GM21423 (cell line): ENCODE data around the gene MYO5A.
"Not testable (repeated sequence)": the region's sequence is repeated elsewhere in the genome, so short reads cannot be mapped to it uniquely, and the experiment has no call there.

Experiments
- ATAC-seq: cut with Tn5 transposase; IDR thresholded peaks from one replicate; pipeline ENCODE4 v1.9.1; 2021; ENCODE audit warnings: mild to moderate bottlenecking, moderate library complexity; ENCODE audit not compliant: unreplicated experiment

The MYO5A gene

DNA sequence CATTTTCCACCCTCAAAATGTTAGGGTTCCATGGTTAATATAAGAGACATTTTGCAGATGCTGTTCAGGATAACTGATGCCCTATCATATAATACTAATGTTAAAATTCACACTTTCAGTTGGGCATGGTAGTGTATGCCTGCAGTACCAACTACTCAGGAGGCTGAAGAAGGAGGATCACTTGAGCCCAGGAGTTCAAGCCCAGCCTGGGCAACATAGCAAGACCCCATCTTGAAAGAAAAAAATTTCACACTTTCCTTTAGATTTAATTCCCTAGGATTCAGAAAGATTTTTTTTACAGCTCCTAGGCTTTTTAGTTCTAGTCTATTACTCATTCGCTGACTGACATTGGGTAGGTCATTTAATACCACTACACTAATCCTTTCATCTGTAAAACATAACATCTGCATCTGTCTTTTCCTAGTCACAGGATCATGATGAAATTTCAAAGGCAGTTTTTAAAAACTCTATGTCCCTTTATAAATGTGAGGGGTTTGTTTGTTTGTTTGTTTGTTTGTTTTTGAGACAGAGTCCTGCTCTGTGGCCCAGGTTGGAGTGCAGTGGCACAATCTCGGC is 103.7 kb downstream of the MYO5A start:
- no peak for ATAC-seq

DNA sequence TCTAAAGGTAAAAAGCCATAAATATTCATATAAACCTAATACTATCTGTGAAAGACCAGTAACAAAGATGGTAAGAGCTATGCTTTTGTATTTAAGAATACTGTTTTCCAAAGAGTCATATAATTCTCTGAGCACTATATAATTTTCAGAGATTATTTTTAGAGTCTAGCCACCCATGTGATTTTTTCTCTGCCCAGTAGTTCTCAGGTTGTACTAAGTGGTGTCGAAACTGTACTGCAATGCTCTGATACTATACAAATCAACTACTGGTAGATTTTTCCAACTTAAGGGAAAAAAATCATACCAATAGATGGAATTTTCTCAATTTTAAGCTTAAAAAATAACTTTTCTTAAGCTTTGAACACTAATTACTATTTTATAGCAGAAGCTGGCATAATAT is 104.8 kb downstream of the MYO5A start:
- no peak for ATAC-seq

DNA sequence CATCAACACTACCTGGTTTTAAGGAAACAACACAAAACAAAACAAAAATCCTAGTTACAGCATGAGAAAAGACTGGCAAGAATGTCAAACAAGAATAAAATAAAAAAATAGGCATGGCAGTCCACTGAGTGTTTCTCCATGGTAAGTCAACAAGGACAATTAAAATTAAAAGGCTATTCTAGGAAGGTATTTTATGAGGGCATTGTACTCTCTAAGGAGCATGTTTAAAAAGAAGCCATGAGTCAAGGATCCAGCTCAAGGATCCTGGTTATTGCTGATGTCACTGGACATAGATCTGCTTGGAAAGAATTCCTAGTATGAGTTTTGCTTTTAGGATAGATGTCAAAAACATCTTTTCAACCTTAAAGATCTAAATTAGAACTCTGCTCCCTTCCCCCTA is 106.7 kb downstream of the MYO5A start:
- no peak for ATAC-seq

DNA sequence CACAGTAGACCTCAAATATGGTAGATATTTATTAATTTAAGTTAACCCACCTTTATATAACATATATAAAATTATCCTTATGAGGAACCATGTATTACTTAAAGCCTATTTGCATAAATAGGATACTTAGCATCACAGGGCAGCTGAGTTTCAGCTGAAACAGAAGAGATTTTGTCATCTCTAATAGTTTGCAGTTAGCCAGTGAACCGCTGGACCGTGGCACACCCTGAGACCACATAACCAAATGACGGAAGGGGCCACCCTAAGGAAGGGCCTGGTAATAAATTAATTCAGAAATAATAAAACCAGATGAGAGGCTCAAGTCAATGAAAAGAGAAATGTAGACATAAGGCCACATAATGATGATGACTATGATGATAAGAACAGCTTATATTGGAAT is 107.7 kb downstream of the MYO5A start:
- ATAC-seq, result no peak

GRCh38 chr15:52419494-52419893 is 109.2 kb downstream of the MYO5A start:
- ATAC-seq, result no peak

DNA sequence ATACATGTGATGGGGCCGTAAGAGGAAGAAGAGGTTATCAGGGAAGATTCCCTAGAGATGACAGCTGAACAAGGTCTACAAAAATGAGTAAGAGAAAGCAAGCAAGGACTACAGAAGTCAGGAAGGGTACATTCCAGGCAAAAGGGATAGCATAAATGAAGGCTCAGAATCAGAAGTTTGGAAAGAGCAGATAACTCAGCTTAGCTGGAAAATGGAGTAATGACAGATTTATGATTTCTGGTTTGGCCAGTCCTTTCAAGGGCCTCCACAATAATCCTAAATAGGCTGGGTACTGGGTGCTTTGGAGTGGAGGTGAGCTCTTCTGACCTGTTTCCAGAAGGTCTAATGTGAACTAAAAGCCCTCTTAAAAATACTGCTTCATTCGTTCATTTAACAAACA is 110.7 kb downstream of the MYO5A start:
- ATAC-seq, result no peak

GRCh38 chr15:52417521-52417920 is 111.2 kb downstream of the MYO5A start:
- no peak for ATAC-seq

DNA sequence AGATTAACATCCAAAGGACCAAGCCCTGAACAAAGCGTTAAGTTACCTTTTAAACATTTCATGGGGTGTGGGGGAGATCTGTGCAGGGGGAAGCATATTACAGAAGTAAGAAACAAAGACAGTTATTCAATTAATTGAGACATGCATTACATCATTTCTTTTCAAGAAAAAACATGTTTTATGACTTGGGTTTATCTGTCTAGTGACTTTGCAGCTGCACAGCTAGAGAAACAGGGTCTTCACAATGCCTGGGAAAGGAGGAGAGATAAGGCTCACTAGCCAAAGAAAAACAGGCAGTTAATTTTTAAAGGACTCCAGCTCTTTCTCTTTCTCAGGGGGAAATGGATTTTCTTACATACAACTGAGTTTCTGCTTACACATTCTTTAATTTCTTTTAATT is 112.1 kb downstream of the MYO5A start:
- not testable (repeated sequence) for ATAC-seq

DNA sequence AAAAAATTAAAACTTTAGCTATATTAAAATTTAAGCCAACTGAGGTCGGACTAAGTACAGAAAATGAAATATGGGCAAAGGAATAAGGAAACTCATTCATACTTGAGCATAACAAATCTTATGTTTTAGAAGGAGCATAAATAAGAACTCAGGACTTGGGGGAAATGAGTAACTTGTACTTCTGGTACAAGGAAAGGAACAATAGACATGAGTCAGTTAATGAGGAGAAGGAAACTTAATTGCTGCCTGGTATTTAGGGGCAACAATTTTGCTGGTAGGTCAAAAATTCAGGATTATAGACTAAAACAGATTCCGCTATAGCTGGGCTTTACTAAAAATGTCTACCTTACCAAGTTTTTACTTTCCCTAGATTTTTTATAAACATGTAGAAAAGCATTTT is 113.1 kb downstream of the MYO5A start:
- no peak for ATAC-seq

GRCh38 chr15:52414936-52415335 is 113.7 kb downstream of the MYO5A start:
- ATAC-seq, result no peak

DNA sequence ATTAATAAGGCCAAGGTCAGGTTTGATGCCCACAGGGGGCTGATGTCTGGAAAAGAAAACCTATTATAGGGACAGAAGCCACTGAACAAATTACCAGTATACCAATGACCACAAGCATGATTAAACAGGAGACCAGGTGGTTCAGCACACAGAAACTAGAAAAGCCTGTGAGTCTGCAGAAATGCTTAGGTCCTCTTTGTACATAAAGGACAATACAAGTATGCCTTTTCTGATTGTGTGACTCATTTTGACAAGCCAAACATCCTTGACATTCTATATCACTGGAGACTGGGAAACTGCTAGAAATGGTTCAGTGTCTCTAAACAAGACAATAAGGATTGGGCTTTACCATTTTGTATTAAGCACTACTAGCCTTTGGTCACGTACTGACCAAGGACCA is 119.9 kb downstream of the MYO5A start:
- peak; percentile 67 for ATAC-seq

- ATAC-seq, result no peak
These were observed 121.3 kb downstream of the MYO5A start for GRCh38 chr15:52407374-52407773.

- no peak for ATAC-seq
These were observed 122.1 kb downstream of the MYO5A start for GRCh38 chr15:52406601-52407000.

DNA sequence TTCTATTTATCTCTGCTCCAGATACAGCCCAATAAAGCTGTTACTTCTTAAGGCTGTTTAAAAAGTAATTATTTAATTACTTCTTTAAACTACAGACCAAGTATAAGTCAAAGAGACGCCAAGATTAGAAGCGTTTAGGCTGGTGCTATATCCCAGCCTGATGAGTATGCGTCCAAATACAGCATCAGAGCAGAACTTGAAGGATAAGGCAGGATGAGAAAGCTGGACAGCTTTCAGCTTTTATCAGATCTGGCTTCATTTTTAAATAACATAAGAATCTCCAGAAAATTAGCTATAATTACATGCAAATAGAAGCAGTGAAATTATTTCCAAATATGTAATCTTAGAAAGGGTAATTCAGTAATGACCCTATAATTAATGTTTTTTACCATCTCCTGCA is 122.8 kb downstream of the MYO5A start:
- no peak for ATAC-seq

DNA sequence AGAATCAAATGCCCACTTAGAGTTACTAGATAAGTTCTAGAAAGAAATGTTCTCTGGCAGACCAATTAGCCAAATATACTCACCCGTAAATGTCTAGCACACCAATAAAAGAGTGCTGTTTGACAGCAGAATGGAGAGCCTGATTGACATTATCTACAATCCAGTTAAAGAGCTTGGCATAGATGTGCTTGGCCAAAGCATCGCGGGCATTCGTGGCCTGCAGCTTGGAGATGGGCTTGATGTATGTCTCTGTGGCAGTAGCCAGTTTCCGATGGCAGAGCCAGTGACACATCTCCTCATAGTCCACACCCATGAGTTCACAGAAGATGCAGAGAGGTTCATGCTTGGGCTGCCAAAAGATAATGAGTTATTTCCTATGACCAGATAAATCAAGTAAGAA is 131.6 kb downstream of the MYO5A start:
- ATAC-seq, result no peak

DNA sequence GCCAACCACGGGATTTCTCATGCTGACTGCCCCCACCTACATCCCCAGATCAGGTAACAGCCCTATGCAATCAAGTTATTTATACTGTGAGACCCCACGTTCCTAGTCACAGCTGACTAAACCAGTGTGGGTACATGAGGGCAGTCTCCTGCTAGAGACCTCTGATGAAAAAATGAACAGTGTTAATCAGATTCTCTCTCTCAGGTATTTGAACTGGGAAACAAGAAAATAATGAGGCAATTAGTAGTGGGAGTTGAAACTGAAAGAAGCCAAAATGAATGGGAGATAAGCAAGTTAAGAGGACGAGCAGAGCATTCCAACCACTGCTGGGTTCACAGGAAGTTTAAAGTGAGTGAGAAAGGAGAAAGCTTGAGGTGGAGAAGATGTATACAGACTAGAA is 134.6 kb downstream of the MYO5A start:
- no peak for ATAC-seq

GRCh38 chr15:52392008-52392687 is 136.5 kb downstream of the MYO5A start:
- no peak for ATAC-seq

DNA sequence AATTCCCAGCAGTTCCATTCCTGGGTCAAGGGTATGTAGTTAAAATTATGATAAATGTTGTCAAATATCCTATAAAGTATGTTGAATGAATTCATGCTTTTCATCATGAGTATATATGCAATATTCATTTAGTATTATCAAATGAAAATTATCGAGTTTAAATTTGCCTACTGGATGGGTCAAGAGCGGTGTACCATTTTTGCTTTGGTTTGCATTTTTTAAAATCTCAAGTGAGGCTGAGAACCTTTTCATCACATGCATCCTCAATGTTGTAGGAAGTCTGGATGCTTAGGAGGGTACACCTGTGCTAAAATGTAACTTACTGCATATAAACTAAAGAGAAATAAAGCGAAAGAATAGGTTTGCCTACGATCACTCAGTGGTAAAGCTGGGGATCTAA is 137.6 kb downstream of the MYO5A start:
- no peak for ATAC-seq

- no peak for ATAC-seq
These were observed 143.0 kb downstream of the MYO5A start for GRCh38 chr15:52385670-52386069.

DNA sequence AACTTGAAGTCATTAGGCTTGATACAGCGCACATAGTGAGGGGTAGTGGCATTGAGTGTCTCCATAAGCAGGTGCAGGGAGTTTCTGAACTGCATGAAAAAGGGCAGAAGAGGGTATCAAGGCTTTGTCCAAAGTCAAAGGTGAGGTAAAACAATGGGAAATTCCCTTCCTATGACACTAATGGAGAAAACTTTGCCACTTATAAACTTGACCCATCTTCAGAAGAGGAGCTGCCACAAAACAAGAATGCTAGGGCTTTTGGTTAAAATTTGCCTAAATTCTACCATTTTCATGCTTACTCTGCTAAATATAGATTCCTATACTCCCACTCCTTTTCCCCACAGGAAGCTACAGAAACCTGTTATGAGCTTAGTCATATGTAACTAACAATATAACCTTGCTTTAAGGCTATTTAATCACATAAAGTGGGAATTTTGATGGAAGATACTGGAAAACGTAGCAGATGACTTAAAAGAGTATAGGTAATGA is 145.5 kb downstream of the MYO5A start:
- ATAC-seq, result peak; percentile 38

DNA sequence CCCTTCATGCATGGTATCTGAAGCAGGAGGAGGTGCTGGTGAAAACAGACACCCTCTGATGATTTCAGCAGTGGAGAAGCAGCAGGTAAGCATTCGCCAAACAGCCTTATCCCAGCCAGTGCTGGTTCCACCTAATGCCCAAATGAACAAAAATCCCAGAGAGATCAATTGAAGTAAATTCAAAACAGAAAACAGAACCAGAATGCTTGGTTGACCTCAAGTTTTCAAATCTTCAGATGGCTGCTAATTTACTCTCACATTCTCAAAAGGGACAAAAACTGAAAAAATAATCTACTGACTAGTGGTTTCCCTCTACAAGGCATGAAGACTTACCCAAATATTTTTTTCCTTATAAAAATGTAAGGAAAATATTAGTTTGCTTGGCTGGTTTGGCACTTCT is 146.0 kb downstream of the MYO5A start:
- peak; percentile 28 for ATAC-seq

DNA sequence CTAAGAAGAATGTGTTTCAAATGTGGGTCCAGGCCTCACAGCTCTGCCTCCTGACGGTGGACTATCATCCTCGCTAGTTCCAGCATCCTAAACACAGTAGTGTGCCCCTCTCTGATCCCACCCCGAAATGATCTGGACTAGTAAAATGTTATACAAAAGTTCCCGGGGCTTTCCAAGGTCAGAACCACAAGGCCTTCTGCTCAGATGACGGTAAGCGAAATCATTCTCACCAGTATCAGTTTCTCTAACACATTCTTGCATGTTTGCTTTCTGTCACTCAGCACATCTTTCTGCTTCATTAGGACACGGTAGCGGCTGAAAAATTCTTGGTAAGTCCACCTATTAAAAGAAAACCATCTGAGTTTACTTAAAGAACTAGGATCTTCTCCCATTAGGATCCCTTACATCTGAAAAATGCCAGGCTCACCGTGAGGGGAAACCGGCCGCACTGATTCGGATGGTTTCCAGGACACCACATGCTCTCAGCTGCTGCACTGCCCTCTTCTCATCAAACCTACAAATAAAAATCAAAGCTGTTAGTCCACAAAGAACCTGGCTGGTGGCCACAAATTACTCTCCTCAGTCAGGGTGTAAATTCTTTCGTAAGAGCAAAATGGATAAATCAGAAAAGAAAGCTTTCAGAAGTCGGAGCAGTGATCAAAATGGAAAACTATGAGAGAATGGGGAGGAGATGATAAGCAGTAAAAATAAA is 149.1 kb downstream of the MYO5A start:
- ATAC-seq, result peak; percentile 58
